NCI-H1105 treated with DMSO at 0.1 percent for 48 hours (cell line): Measurements from ENCODE around the gene SNRK.

Experiments used
- DNase-seq: peaks from one replicate; lab custom pipeline; 2025; lab: John Stamatoyannopoulos, UW

Gene SNRK

GRCh38 chr3:43273416-43273815 is 12.9 kb upstream of the SNRK start:
- DNase-seq: no peak

DNA sequence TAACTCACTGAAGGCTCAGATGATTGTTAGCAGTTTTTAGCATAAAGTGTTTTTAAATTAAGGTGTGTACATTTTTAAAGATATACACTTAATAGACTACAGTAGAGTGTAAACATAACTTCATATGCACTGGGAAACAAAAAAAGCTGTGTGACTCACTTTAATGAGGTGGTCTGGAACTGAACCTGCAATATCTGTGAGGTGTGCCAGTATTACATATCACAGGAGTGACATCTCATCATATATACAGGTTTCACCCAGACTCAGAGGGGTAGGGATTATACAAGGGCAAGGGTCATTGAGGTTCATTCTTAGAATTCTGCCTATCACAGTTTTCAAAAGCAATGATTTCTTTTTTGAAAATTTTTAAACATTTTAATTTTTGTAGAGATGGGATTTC is 7.3 kb upstream of the SNRK start:
- no peak for DNase-seq

DNA sequence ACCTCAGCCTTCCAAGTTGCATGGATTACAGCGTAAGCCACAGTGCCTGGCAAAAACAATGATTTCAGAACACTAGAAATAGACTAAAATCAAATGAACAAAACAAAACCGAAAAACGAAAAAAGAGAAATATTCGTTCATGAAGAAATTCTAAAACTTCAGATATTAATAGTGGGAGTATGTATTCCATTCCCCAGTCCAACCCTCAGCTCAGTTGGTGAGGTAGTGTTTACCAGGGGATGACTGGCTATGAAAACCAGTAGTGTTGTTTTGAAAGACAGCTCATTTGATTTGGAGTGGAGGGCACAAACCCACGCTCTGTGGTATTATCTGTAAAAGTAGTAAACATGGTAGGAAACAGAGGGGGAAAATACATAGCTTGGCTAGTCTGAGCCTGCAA is 6.8 kb upstream of the SNRK start:
- DNase-seq: no peak

- no peak for DNase-seq
Observed at GRCh38 chr3:43281020-43281419, 5.3 kb upstream of the SNRK start.

DNA sequence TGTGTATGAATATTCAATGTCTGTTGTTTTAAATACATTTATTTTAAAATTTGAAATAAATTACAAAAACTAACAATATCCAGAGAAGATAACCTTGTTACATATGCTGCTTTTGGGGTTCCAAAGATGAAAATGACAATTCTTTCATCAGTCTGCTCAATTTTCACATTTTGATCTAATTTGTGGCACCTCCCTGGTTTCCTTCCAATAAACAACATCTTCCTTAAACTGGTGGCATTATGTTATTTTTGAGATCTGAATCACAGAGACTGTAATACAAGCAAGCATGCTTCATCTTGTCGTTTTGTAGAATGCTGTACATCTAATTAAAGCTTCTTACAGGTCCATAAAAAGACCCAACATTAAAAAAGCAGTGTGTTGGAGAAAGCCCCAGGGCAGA is 2.2 kb upstream of the SNRK start:
- DNase-seq: no peak

GRCh38 chr3:43285644-43286043 is 696 bp upstream of the SNRK start:
- DNase-seq: no peak

- DNase-seq: peak; percentile 2
Observed at GRCh38 chr3:43286841-43287499, 630 bp downstream of the SNRK start.

DNA sequence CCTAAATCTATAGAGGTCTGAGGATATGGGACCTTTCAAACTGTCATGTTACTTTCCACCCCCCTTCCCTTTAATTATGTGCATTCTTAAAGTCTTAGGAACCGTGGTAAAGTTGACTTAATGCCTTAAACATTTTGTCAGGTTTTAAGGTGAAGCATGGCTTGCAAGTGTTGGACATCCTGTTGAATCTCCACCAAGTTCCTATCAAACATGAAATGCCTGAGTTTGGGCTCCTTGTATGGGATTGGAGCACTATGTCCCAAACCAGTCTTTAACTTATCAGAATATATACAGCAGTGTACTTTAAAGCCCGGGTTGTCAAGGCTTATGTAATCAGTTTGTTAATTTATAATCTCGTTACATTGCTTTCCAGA is 1.1 kb downstream of the SNRK start:
- no peak for DNase-seq

DNA sequence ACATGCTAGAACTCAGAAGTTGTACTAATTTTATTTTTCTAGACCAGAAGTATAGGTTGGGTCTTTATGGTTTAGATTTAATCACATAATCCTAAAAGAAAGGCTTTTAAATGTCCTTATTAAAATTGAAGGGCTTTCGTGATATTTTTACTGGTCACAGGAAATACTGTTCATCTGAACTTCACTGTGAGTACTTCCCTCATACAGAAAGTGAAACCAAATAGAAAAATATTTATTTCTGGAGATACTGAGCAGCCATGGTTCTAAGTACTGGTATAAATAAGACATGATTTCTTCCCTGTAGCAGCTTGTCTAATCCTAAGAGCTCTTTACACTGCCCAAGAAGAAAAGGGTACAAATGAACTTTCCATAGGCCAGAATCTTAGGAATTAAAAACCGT is 2.0 kb downstream of the SNRK start:
- DNase-seq: no peak

GRCh38 chr3:43288850-43289249 is 2.5 kb downstream of the SNRK start:
- DNase-seq: no peak

DNA sequence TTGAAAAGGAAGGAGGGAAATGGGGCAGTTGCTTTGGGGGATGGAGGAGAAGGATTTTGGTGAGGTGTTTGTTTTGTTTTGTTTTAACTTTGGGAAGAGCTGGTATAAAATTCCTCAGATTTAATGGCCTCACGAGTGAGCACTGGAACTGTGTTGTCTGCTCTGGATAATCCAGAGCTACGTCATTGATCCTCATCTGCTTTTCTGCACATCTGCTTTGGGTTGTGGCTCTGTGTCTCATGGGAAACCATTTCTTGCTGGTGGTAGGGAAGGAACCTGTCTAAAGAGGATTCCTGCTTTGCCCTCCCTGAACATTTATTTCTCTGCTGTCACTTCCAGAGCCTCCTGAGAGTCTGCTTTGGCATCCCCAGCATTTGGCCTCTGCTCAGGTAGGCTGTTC is 3.1 kb downstream of the SNRK start:
- DNase-seq: no peak

DNA sequence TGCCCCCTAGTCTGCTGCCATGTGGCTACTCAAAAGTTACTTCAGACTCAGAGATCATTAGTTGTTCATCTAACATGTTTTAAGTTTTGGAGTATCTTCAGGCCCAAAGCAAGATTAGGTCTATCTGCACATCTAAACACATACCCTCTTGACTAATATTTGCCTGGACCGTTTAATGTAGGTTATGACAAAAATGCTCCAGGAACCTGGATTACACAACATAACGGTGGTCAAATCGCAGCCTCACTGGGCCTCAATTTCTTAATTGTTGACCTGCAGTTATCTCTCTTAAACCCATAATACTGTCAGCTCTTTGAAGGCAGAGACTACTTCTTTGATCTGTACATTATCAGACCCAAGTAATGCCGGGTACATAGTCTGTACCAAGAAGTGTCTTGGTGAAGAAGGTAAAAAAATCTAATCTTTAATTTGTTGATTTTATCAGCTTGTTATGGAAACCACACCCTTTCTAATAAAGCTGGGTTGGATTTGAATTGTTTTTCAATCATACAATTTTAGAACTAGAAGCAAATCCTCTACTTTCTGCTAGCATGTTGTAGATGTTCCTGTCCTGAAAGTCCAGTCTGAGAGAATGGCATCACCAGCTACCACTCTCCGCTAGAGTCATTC is 3.6 kb downstream of the SNRK start:
- DNase-seq: no peak

DNA sequence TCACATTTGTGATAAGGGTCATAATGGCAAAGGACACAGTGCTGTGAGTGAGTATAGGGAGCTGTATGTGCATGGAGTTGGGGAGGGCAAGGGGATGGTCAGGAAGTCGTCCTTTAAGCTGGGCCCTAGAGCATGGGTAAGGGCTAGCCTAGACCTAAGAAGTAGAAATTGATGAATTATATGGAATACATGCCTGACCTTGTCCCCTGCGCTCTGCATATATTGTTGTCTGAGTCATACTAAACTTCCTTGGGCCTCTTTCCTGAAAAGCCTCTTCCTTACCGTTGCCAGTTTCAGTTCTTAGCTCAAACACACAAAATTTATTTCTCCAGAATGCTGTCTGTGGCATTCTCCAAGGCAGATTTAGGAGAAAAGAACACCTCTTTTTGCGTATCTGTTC is 4.6 kb downstream of the SNRK start:
- no peak for DNase-seq

- no peak for DNase-seq
Observed at GRCh38 chr3:43291546-43291945, 5.2 kb downstream of the SNRK start.

DNA sequence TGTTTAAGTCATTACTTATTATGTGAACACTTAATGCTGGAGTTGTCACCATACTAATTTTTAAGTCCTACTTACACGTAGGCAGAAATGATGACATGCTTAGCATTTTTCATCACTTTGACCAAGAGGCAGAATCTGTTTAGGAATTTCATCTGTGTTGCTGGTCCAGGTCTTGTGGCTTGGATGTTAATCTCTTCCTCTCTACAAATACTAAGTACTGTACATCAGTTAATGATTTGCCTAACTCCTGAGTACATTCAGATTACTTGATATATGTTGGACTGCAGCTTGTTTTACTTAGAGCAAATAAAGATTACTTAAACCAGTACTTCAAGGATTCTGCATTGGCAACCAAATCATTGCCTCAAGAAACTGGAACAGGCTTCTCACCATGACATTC is 8.6 kb downstream of the SNRK start:
- no peak for DNase-seq

DNA sequence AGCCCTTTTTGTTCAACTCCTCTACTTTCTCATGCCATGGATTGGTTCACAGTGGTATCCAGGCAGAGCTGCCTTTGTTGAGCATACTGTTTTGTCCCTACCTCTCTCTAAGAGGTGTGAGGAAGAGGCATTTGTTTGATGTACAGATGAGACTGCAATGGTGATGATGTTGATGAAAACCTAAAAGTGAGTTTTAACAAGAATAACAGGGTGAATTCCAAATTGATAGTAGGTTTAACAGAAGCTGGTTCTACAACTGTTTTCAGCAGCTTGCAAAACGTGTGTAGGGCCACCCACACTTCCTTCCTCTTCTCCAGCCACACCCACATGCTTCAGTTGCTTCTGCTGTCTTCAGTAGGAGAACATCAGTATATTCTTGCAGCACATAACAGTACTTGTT is 10.2 kb downstream of the SNRK start:
- DNase-seq: no peak

GRCh38 chr3:43298292-43298691 is 12.0 kb downstream of the SNRK start:
- no peak for DNase-seq

- no peak for DNase-seq
Observed at GRCh38 chr3:43298761-43299160, 12.4 kb downstream of the SNRK start.

DNA sequence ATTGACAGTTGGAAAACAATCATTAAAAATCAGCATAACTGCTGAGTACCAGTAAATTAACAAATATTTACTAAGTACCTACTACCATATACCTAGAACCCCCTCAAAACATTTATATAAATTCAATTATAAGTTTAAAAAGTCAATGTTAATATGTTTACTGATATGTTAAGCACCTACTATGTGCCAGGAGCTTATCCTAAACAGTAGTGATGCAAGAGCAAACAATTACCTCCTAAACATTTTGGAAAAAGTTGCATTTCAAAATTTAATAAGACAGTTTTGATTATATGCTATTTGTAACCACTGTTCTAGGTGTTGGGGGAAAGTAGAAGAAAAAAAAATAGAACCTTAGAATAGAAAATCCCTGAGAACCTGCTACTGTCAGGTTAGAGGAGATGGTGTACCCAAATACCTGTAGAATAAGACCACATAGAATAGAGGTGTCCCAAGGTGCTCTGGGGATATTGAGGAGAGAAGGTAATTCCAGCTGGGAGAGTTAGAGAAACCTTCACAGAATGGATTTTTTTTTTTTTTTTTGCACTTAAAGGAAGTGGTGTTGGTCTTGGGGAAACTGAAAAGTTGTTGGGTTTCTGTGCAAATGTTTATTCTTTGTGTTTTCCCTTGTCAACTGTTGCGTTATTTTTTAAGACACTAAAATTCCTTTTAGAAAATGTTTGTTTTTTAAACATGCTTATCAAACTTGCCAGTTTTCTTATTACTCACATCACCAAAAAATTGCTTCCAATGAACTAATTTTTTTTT is 16.0 kb downstream of the SNRK start:
- no peak for DNase-seq

GRCh38 chr3:43304126-43304525 is 17.8 kb downstream of the SNRK start:
- no peak for DNase-seq

GRCh38 chr3:43307226-43307625 is 20.9 kb downstream of the SNRK start:
- no peak for DNase-seq

DNA sequence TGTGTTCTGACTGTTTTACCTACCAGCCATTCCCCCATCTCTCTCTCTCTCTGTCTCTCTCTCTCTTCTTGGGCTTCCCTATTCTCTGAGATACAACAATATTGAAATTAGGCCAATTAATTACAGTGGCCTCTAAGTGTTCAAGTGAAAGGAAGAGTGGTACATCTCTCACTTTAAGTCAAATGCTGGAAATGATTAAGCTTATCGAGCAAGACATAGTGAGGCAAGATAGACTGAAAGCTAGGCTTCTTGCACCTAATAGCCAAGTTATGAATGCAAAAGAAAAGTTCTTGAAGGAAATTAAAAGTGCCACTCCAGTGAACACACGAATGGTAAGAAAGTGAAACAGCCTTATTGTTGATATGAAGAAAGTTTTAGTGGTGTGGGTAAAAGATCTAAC is 21.3 kb downstream of the SNRK start:
- DNase-seq: no peak
